ENCODE data around the gene RAB10.
"Not testable (repeated sequence)": the region's sequence is repeated elsewhere in the genome, so short reads cannot be mapped to it uniquely, and the experiment has no call there.

Gene RAB10

DNA sequence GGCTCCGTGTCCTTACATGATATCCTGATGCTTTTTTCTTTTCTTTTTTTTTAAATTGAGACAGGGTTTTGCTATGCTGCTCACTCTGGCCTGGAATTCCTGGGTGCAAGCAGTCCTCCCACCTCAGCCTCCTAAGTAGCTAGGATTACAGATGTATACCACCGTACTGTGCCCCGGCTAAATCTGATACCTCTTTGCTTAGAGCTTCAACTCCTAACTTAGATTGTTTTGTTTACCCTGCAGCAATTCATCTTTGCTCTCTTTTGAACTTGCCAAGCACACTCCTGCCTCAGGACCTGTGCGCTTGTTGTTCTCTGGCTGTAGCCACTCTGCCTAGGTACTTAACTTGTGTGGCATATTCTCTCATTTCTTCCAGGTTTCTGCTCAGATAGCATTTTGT is 24.5 kb downstream of the RAB10 start:
- DNase-seq: no peak

DNA sequence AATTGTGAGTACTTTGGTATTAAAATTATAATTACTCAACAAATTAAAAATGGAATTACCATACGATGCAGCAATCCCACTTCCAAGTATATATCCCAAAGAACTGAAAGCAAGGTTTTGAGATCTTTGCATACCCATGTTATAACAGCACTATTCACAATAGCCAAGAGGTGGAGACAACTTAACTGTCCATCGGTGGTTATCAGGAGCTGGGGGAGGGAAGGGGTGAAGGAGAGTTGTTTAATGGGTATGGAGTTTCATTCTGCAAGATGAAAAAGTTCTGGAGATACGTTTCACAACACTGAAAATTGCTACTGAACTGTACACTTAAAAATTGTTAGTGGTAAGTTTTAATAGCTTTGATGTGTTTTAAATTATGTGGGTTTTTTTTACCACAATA is 25.7 kb downstream of the RAB10 start:
- no peak for DNase-seq

DNA sequence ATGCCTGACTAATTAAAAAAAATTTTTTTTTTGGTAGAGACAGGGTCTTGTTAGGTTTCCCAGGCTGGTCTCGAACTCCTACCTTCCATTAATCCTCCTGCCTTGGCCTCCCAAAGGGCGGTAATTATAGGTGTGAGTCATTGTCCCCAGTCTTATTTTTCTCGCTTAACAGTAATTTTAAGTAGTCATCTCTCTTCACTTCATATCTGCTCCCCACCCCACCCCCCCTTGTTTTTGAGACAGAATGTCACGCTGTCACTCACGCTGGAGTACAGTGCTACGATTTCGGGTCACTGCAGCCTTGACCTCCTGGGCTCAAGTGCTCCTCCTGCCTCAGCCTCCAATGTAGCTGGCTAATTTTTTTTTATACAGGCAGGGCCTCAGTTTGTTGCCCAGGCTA is 27.7 kb downstream of the RAB10 start:
- DNase-seq: no peak

DNA sequence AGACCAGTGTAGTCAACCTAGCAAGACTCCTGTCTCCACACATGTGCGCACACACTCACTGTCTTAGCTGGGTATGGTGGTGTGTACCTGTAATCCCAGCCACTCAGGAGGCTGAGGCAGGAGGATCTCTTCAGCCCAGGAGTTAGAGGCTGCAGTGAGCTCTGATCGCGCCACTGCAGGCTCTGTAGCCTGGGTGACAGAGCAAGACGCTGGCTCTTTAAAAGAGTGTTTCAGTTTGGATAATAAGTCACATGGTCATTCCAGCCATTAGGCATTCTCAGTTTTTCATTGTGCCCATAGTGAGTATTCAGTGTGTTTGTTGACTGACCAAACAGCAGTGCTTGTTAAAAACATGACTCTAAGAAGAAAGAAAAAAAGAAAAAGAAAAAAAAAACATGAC is 31.0 kb downstream of the RAB10 start:
- DNase-seq: no peak

DNA sequence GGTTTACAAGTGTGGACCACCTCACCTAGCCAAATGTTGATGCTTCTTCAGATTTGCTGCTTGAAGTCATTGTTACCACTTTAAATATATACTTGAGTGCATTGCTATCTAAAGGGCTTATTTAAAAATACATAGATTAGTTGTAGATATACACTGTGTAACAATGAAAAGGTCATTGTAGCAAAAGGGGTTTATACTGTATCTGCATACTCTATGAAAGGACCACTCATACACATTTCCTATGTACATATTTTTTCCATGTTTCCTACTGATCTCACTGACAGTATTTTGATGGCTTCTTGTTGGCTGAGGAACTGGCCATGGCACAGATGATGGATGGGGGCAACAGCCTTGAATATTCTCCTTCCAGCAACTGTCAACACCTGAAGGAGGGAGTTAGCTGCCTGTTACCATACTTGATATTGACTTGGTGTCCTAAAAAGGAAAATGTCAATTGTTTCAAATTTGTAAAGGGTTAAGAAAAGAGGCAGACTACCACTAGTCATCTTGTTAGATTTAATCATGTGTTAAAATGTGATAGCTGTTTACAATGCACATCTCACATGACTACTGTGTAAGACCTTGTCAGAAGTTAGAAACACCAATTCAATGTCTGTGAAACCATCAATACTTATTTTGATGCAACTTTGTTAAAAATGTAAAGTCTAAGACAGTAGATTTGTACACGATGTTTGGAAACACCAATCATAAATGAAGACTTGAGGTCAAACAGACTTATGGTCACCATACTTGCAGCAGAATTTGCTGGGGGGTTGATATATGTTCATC is 33.5 kb downstream of the RAB10 start:
- DNase-seq: no peak

DNA sequence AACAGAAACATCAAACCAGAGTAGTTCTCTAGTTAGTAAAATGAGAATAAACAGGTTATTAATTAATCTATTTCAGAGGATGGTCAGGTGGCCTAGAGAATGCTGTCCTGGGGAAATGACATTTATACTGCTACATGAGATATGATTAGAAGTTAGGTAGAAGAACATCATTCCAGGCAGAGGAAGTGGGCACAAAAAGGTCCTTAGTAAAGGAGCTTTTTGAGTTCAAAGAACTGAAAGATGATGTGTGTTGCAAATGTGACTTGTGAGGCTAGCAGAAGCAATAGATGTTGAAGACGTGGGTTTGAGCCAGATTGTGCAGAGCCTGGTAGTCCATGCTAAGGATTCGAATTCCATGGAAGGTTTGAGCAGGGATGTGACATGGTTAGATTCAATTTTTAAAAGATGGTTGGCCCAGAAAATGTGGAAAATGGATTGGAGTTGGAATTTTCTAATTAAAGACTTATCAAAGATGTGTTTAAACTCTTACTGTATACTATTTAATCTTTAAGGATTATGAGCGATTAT is 34.2 kb downstream of the RAB10 start:
- DNase-seq: no peak

DNA sequence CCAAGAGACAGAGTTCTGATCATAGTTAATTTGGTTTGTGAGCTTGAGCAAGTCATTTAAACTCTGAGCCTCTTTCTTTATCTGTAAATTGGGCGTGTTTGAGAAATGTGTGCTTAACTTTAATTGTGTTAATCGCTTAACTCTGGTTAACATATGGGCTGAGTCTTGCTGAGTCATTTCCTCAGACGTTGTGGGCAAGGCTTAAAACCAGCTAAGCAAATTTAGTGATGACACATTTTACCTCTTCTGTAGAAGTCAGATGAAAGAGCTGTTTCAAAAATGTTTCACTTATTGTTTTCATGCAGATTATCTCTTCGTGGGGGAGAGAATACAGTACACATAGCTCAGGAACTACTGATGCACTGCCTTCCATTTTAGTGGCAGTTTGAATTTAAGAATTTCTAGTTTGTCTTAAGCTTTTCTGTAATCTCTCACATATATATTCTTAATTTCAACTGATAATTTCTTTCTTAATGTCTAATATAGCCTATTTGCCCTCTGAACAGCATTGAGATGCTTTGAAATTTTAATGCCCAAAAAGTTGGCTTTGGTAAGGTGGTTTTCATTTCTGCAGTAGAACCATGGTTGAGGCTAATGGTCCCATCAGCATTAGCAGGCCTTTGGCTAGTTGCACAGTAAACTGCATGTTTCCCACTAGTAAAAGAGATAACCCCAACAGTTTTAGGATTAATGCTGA is 34.9 kb downstream of the RAB10 start:
- peak in 1 of 51 donors; percentile 6 for DNase-seq

DNA sequence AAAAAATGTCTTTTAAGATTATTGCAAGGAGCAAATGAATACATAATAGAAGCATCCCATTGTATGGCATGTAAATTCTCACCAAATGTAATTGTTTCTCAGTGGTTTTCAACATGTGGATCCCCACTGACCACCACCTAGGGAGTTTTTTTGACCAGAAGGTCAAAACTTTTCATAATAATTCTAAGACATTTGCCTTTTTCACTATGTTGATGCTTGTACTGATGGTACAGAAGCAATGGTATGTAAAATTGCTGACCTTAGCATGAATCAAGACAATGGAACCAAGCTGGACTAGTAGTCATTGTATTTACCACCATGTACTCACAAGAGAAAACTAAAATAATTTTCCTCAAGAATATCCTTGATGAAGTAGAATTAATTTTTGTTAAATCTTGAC is 36.8 kb downstream of the RAB10 start:
- DNase-seq: no peak

DNA sequence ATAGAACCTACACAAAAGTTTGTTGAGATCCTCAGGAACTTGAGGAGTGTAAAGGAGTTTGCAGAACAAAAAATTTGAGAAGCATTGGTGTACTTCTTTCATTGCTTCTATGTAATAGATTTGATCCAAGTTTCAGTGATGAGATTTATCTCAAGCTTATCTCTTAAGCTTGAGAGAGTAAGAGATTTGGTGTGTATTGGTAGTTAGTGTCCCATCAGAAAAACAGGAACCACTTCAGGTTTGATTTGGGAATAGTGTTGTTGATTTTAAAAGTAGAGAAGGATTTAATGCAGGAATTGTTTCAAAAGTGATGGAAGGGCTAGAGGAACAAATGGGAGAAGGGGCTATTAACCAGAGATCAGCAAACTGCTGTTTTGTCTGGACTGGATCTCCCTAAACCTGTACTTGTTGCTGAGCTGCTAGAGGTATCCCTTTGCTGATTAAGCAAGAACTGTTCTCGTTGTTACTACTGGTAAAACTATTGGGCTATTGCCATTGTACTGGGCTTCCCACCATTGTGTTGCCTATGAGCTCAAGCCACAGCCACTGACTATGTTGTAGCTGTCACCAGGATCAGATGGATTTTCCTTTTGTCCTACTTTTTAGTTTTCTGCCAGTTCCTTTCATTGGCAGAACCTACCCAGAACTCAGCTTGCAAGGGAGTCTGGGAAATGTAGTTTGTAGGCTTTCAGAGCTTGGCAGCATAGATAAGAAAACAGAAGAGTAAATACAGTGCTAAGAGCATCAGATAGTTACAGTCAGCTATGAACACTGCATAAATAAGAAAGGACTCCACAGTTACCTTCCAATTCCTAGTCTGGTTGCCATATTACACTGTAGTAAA is 39.3 kb downstream of the RAB10 start:
- DNase-seq: peak in 6 of 51 donors; percentile 3 to 37 (median 16)

DNA sequence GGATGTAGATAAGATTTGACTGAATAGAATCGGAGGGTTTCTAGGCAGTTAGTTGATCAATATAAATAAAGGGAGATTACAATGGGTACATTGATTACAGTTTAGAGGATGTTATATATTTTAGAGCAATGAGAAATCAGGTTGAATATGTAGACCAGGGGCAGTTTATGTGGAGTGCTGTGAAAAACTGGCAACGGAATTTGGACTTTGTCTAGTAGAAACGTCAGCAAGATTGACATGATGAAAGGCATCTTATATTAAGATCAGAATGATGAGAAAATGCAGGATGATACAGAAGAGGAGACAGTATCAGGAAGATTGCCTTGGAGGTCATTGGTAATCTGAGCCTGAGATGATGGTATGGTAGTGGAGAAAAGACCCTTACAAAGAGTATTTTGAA is 39.9 kb downstream of the RAB10 start:
- no peak for DNase-seq

DNA sequence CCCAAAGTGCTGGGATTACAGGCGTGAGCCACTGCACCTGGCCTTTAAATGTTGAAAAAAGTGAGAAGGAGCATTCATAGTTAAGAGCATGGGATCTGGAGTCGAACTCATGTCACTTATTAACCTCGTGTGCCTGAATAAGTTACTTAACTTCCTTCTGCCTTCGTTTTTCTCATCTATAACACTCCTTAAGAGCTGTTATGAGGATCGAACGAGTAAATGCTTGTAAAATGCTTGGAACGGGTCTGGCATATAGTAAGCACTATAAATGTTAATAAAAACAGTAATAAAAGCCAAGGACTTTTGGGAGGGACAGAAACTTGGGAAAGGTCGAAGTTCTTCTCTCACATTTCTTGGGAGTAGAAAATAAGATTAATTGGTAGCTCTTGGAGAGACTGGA is 40.8 kb downstream of the RAB10 start:
- no peak for DNase-seq

DNA sequence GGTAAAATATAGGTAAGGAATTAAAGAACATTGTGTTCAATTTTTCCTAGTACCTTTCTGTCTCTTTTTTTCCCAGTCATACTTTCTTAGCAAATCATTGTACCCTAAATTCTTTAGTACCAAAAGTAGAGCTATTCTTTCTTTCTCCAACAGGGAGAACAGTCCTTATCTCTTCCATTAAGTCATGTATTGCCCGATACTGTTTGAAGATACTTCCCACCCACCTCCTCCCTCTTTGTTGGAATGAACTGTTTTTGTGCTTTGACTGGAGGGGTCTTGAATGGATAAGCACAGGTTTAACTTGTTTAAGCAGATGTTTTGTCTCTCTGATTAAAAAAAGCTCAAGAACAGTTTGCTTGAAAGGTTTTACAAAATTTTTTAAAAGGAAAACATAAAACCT is 41.3 kb downstream of the RAB10 start:
- no peak for DNase-seq

DNA sequence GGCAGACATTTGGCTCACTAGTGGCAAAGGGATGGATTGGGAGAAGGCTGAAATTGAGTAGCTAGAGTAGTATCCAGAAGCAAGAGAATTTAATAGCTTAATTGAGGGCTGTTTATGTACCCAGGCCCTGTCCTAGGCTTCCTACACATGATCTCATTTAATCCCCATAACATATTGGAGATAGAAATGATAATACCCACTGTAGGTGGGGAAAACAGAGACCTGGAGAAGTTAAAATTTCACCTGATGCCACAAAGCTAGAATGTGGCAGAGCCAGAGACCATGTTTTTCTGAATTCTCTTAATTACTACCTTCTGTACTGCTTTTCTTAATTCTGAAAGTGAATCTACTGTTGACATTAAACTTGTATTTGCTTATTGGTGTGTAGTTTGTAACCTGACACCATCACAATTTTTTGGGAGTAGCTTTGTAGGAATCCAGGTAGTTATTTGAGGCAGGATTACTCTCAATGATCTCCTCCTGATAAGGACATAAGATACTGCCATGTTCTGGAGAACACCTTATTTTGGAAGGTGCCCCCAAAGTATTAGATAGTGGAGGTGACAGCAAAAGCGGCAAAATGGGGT is 42.2 kb downstream of the RAB10 start:
- DNase-seq: no peak

DNA sequence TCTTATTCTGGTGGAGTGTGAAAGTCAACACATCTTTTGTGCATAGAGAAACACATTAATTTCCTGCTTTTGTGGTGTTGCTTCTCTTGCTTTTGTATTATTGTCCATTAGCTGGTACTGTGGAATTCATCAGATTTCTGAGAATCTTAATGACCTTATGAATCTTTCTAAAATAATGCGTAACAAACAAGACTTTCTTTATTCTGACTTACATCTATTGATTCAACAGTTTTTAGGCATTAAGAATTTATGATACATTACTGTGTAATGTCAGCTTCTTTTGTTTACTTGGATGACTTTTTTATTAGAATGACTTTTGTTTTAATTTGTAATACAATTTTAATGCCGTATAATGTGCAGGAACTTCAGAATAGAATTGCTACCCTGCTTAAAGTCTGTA is 43.4 kb downstream of the RAB10 start:
- DNase-seq: no peak

DNA sequence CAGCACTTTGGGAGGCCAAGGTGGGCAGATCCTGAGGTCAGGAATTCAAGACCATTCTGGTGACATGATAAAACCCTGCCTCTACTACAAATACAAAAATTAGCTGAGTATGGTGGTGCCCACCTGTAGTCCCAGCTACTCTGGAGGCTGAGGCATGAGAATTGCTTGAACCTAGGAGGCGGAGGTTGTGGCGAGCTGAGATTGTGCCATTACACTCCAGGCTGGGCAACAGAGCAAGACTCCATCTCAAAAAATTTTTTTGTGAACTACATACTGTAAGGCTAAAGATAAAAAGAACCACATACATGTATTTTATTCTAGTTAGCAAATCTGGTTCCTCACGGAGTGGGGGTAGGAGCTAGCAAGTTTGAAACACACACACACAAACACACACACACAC is 45.1 kb downstream of the RAB10 start:
- DNase-seq: no peak

DNA sequence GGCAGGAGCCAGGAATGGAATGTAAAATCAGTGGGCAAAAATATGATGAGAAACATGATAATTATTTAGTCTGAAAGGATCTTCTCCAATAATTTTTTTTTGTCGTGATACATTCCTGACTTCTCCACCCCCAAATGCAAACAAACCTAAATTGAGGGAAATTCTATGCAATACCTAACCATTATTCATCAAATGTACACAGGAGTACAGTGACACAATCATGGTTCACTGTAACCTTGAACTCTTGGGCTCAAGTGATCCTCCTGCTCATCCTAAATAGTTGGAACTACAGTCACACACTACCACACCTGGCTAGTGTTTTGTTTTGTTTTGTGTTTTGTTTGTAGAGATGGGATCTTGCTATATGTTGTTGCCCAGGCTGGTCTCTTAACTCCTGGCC is 46.5 kb downstream of the RAB10 start:
- no peak for DNase-seq

DNA sequence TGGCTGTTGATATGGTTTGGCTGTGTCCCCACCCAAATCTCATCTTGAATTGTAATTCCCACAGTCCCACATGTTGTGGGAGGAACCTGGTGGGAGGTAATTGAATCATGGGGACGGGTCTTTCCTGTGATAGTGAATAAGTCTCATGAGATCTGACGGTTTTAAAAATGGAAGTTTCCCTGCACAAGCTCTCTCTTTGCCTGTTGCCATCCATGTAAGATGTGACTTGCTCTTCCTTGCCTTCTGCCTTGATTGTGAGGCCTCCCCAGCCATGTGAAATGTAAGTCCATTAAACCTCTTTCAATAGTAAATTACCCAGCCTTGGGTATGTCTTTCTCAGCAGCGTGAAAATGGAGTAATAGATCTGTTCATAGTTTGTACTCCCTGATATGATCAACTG is 47.0 kb downstream of the RAB10 start:
- not testable (repeated sequence) for DNase-seq

DNA sequence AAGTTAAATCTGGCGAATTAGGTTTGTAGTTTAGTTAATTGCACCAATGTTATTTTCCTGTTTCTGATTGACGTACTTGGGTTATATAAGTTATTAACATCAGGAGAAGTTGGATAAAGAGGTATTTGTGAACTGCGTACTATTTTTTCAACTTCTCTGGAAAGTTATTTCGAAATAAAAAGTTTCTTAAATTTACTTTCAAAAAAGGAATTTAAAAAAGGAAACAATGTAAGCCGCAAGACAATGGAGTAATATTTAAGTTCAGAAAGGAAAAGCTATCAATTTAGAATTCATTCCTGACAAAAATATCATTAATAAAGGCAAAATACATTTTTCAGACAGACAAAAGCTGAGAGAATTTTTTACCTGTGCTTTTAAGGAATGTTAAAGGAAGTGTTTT is 47.7 kb downstream of the RAB10 start:
- DNase-seq: no peak

DNA sequence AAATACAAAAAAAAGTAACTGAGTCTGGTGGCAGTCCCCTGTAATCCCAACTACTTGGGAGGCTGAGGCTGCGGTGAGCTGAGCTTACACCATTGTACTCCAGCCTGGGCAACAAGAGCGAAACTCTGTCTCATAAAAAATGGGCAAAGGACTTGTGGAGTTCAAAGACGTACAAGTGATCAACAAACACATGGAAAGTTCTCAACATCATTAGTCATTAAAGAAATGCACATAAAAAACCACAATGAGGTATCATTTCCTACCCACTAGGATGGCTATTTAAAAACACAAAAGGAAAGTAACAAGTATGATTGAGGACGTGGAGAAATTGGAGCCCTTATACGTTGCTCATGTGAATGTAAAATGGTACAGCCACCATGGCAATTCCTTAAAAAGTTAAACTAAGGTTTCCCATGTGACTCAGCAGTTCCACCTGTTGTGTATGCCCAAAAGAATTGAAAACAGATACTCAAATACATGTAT is 52.3 kb downstream of the RAB10 start:
- DNase-seq: no peak

DNA sequence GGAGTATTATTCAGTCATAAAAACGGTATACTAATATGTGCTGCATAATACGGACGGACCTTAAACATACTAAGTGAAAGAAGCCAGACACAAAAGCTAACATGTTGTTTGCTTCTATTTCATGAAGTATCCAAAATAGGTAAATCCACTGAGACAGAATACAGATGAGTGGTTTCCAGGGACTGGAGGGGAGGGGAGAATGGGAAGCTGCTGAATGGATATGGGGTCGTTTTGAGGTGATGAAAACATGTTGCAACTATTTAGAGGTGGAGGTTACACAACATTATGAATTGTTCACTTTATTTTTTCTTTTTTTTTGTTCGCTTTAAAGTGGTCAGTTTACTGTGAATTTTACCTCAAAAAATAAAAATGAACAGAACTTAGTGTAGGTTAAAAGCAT is 52.9 kb downstream of the RAB10 start:
- DNase-seq: no peak

DNA sequence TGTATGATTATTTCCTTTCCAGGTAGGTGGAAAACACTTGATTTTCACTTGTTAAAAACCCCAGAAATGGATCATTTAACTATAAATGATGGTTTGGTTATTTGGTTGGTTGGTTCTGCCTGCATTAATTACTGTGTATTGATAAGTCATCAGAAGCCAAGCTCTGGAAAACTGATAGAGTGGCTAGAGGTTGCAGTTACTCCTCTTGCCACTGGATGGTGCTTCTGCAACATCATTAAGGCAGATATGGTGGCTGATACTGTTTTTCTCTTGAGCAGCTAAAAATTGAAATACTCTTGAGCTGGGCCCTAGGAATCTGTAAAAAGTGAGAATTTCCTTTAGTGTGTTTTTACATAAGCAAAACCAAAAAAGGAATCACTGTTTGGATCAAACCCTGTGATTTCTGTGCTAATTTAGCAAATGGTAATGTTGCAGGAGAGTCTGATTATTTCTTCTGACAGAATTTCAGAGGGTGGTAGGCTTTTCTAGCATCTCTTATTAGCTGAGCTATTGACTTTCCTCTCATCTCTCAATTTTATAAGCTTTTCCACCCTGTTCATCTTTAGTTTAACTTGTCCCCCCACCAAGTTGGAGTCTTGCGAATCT is 54.3 kb downstream of the RAB10 start:
- DNase-seq: peak in 12 of 51 donors; percentile 1 to 58 (median 15)
